SK-N-MC (cell line): ENCODE measurements around the gene NTNG1.

Source experiments
- DNase-seq: peaks from one replicate; pipeline ENCODE4 v3.0.0-alpha.2; 2011; ENCODE audit warnings: low read depth, low spot score
- H3K27ac ChIP-seq: fragments of 200-600 bp; sonication (generic); 2 replicates; pipeline ENCODE4 v1.5.1; 2016; ENCODE audit warnings: mixed run types
- H3K36me3 ChIP-seq: fragments of 200-600 bp; sonication (generic); 2 replicates; pipeline ENCODE4 v1.6.1; 2017; ENCODE audit warnings: antibody characterized with exemption, low read length, mixed read lengths; ENCODE audit not compliant: insufficient read depth
- H3K4me3 ChIP-seq: fragments of 200-600 bp; sonication (generic); 2 replicates; pipeline ENCODE4 v1.5.1; 2016
- H3K9ac ChIP-seq: fragments of 200-600 bp; sonication (generic); 2 replicates; pipeline ENCODE4 v1.8.0; 2017; ENCODE audit warnings: mixed run types, mixed read lengths; ENCODE audit not compliant: insufficient read length
- H3K9me3 ChIP-seq: fragments of 200-600 bp; sonication (generic); 2 replicates; pipeline ENCODE4 v1.6.1; 2017; ENCODE audit warnings: low read depth, mild to moderate bottlenecking, antibody characterized with exemption, low read length, moderate library complexity, mixed read lengths
- EZH2 ChIP-seq: fragments of 200-600 bp; sonication (generic); IDR thresholded peaks from one replicate; pipeline ENCODE4 v1.6.1; 2017; ENCODE audit warnings: antibody characterized with exemption
- FOXP2 ChIP-seq: optimal IDR thresholded peaks from 2 replicates; pipeline ENCODE3; 2011; ENCODE audit warnings: mild to moderate bottlenecking, moderate library complexity; ENCODE audit not compliant: insufficient read depth; ENCODE audit errors: extremely low read length, control extremely low read depth
- POLR2AphosphoS5 ChIP-seq: IDR thresholded peaks from 2 replicates; pipeline ENCODE4 v1.6.1; 2012; ENCODE audit warnings: mild to moderate bottlenecking, low read depth, low read length, borderline replicate concordance

Gene NTNG1

DNA sequence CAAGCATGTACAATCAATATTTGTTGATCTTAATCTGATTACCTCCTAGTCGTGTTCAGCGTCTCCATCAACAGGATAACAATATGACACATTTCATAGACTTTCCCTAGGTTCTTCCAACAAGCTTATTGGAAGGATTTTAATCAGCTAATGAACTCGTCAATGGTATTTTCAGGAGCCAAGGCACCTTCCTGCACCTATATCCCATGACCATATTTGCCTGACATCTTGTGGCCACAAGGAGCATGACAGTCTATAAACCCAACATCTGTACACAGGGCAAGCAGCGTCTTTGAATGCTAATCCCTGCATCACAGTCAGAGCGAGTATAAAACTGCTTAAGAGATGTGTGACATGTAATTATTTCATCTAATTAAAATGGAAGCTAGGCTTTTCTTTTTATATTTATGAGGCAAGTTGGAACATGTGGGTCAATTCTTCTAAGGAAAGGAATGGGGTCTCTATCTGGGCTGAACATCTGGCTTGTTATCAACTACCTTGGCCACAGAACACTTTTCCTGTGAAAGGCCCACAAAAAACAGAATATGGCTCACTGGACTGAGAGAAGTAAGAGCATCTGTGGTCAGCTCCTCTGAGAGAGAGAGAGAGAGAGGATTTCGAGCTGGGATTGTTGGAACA is 388.8 kb downstream of the NTNG1 start:
- no peak overlapping the region for H3K27ac ChIP-seq
- no peak overlapping the region for H3K4me3 ChIP-seq
- no peaks in the 10 kb centered on the region for H3K9me3 ChIP-seq
- no peaks in the 10 kb centered on the region for H3K36me3 ChIP-seq
- H3K9ac ChIP-seq = no peak overlapping the region
- peak; percentile 66 for DNase-seq
- TF ChIP-seq EZH2 = no peak
- no peak for TF ChIP-seq POLR2AphosphoS5
- TF ChIP-seq FOXP2 = no peak

DNA sequence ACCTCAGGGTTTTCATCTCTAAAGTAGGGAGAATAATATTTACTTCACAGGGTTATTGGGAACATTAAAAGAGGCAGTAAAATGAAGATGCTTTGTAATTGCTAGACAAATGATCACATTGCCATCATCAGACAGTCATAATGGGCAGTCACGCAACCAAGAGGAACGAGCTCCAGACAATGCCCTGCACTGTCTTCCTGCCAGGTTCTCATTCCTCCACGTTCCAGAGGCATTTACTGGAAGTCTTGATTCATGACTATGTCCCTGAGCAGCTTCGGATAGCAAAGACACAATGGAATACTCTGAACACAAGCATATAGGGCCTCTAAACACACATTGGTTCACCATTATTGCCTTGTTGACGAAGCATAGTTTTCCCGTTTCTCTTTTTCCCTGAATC is 389.7 kb downstream of the NTNG1 start:
- H3K36me3 ChIP-seq = no peaks in the 10 kb centered on the region
- no peaks in the 10 kb centered on the region for H3K9me3 ChIP-seq
- no peak for TF ChIP-seq FOXP2
- no peak for TF ChIP-seq POLR2AphosphoS5
- no peak for TF ChIP-seq EZH2
- DNase-seq = no peak
- H3K4me3 ChIP-seq = no peak overlapping the region
- H3K27ac ChIP-seq = no peak overlapping the region
- H3K9ac ChIP-seq = no peak overlapping the region

DNA sequence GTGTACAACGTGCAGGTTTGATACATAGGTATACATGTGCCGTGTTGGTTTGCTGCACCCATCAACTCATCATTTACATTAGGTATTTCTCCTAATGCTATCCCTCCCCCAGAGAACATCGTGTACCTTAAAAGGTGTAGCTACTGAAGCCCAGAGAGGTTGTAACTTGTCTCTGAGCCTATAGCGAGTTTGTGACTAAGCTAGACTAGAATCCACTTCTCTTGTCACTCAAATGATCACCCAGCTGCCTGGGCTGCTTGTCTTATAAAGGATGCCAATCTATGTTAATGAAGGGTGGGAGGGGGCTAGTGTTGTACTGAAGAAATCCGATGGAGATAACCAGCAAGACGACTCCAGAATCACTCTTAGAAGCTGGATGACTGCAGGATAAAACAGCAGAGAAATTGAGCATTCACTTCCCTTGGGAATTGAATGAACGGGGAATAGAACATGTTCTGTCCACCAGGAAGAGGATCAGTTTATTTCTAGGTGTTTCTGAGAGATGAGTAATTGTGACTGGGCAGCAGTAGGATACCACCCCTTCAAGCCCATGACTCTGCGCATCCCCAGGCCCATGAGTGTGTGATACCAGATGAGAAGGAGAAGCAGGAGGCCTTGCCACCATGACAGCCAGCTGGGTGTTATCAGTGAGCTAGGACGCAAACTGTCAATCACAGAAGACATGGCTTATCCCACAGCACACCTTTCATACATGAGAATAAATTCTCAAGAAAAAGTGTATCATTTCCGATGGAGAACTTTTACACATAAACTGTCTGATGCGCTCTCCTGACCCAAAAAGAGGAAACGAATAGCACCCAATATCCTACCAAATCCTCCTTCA is 390.4 kb downstream of the NTNG1 start:
- no peak overlapping the region for H3K27ac ChIP-seq
- no peak overlapping the region for H3K9ac ChIP-seq
- TF ChIP-seq FOXP2 (no peak), POLR2AphosphoS5 (no peak), EZH2 (no peak)
- H3K9me3 ChIP-seq = no peaks in the 10 kb centered on the region
- H3K36me3 ChIP-seq = no peaks in the 10 kb centered on the region
- DNase-seq = no peak
- H3K4me3 ChIP-seq = no peak overlapping the region

DNA sequence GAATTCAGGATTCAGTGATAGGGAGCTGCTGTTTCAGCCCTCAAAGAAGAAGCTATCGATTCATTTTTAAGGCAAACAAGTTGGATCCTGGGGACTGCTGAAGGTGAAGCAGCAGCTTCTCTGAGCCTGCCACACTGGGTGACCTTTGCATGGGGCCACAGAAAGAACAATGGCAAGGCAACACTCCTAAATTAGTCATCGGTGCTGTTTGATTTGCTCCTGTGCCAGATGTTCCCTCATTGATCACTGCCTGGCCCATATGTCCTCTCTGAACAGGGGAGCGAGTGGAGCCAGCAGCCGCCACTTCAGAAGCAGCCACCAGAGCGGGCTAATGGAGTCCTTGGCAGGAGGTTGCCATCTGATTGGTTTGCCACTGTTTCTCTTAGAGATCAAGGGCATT is 391.5 kb downstream of the NTNG1 start:
- H3K9ac ChIP-seq = no peak overlapping the region
- no peak for DNase-seq
- TF ChIP-seq POLR2AphosphoS5 (no peak), EZH2 (no peak), FOXP2 (no peak)
- H3K9me3 ChIP-seq = no peaks in the 10 kb centered on the region
- H3K36me3 ChIP-seq = no peaks in the 10 kb centered on the region
- no peak overlapping the region for H3K4me3 ChIP-seq
- no peak overlapping the region for H3K27ac ChIP-seq
